ENCODE measurements around the gene FLOT2. TPM values are rescaled to one million over a fixed set of nuclear protein-coding genes. Genes with fewer than 3 reads are reported as not detected.
A peak's percentile ranks its signal among the peaks of the same experiment; 100 is the strongest.
"Not testable (repeated sequence)": the region's sequence is repeated elsewhere in the genome, so short reads cannot be mapped to it uniquely, and the experiment has no call there.

Gene FLOT2
- total RNA-seq, 1 experiment from 2014 or later, result 31.6 TPM

GRCh38 chr17:28848667-28849066 is 48.9 kb downstream of the FLOT2 start:
- DNase-seq (ENCODE audit: low read depth), result not testable (repeated sequence)

GRCh38 chr17:28846699-28847098 is 50.8 kb downstream of the FLOT2 start:
- not testable (repeated sequence) for DNase-seq (ENCODE audit: low read depth)

- no peak for DNase-seq (ENCODE audit: low read depth)
Measured at GRCh38 chr17:28846231-28846630, 51.3 kb downstream of the FLOT2 start.

GRCh38 chr17:28843816-28844148 is 53.8 kb downstream of the FLOT2 start:
- no peak for DNase-seq (ENCODE audit: low read depth)

- peak; percentile 83 for DNase-seq (ENCODE audit: low read depth)
Measured at GRCh38 chr17:28842282-28843012, 55.1 kb downstream of the FLOT2 start, which contains the start of gene FAM222B. Gene FAM222B, minus strand, starts transcription at chr17:28842790. Its CDS starts 76,123 bp downstream, at chr17:28766667.

GRCh38 chr17:28841901-28842281 is 55.6 kb downstream of the FLOT2 start:
- DNase-seq (ENCODE audit: low read depth), result no peak

- DNase-seq (ENCODE audit: low read depth), result peak; percentile 87
Measured at GRCh38 chr17:28839221-28839620, 58.3 kb downstream of the FLOT2 start.

GRCh38 chr17:28836541-28836940 is 61.0 kb downstream of the FLOT2 start:
- not testable (repeated sequence) for DNase-seq (ENCODE audit: low read depth)

- DNase-seq (ENCODE audit: low read depth), result no peak
Measured at GRCh38 chr17:28834420-28834819, 63.1 kb downstream of the FLOT2 start.

Other genes with a start within 250 kb of the FLOT2 start
- gene SDF2, start 235.8 kb downstream of the FLOT2 start, total RNA-seq (2014; rRNA removed), result 47.5 and 47.6 TPM in 2 replicates
- gene SUPT6H, start 235.5 kb downstream of the FLOT2 start, total RNA-seq (2014; rRNA removed), result 31.8 and 39.8 TPM in 2 replicates
- 1.2 and 2.4 TPM in 2 replicates for gene PROCA1, start 185.8 kb downstream of the FLOT2 start, total RNA-seq (2014; rRNA removed)
- 396 and 449 TPM in 2 replicates for gene RAB34, start 179.9 kb downstream of the FLOT2 start, total RNA-seq (2014; rRNA removed)
- 312 and 418 TPM in 2 replicates for gene RPL23A, start 177.7 kb downstream of the FLOT2 start, total RNA-seq (2014; rRNA removed)
- 9.2 and 9.9 TPM in 2 replicates for gene TLCD1, start 171.5 kb downstream of the FLOT2 start, total RNA-seq (2014; rRNA removed)
- gene NEK8, start 168.9 kb downstream of the FLOT2 start, total RNA-seq (2014; rRNA removed), result 2.2 and 3.4 TPM in 2 replicates
- gene TRAF4, start 153.7 kb downstream of the FLOT2 start, total RNA-seq (2014; rRNA removed), result 37.4 and 57.5 TPM in 2 replicates
- gene FAM222B, start 54.9 kb downstream of the FLOT2 start, total RNA-seq (2014; rRNA removed), result 16.2 and 18.0 TPM in 2 replicates
- 41.3 and 49.2 TPM in 2 replicates for gene ERAL1, start 42.7 kb downstream of the FLOT2 start, total RNA-seq (2014; rRNA removed)
- gene DHRS13, start 5.3 kb upstream of the FLOT2 start, total RNA-seq (2014; rRNA removed), result 4.6 and 5.2 TPM in 2 replicates
- 28.2 and 29.0 TPM in 2 replicates for gene PHF12, start 53.8 kb upstream of the FLOT2 start, total RNA-seq (2014; rRNA removed)
- not detected in 2 replicates for gene SEZ6, start 108.3 kb upstream of the FLOT2 start, total RNA-seq (2014; rRNA removed)
- gene PIPOX, start 145.4 kb upstream of the FLOT2 start, total RNA-seq (2014; rRNA removed), result 0.38 and 1.7 TPM in 2 replicates